Natural killer cell (primary cell): ENCODE data around the gene ELMO1. TPM values are rescaled to one million over a fixed set of nuclear protein-coding genes. Genes with fewer than 3 reads are reported as not detected.

Experiments used
- ATAC-seq, 3 donors: fragments of 150-1000 bp in 2 of 3; fragments of 200-7000 bp in 1 of 3; cut with Tn5 transposase; 1 replicate in 1 of 3; 2 replicates in 2 of 3; pipeline ENCODE4 v1.10.0; 2021; ENCODE audit warnings: mild to moderate bottlenecking in 2 of 3, moderate library complexity in 2 of 3
- DNase-seq, 2 donors: peaks; one replicate each; pipeline versions ENCODE4 v3.0.0 to v3.0.0-alpha.2; 2013 to 2021; ENCODE audit warnings: mixed read lengths in 1 of 2
- H3K27ac ChIP-seq: one replicate; pipeline ENCODE4 v1.5.1; 2013; ENCODE audit warnings: mild to moderate bottlenecking, low read length
- H3K27me3 ChIP-seq: one replicate; pipeline ENCODE4 v1.6.1; 2013; ENCODE audit warnings: low read length; ENCODE audit not compliant: control insufficient read depth, insufficient read depth
- H3K36me3 ChIP-seq: one replicate; pipeline ENCODE4 v1.6.1; 2013; ENCODE audit warnings: low read length; ENCODE audit not compliant: control insufficient read depth, insufficient read depth
- H3K4me1 ChIP-seq: one replicate; pipeline ENCODE4 v1.6.1; 2013; ENCODE audit warnings: low read length; ENCODE audit not compliant: control insufficient read depth, insufficient read depth
- H3K4me3 ChIP-seq: one replicate; pipeline ENCODE4 v1.5.1; 2013; ENCODE audit warnings: low read length
- H3K9me3 ChIP-seq: one replicate; pipeline ENCODE4 v1.6.1; 2013; ENCODE audit warnings: low read length; ENCODE audit not compliant: control insufficient read depth, insufficient read depth
- H3K27ac Mint-ChIP-seq, 2 donors: one replicate each; pipeline ENCODE4 v1.8.0; 2022; ENCODE audit warnings: mild to moderate bottlenecking in 2 of 2, mixed read lengths in 2 of 2, moderate library complexity in 1 of 2
- H3K27me3 Mint-ChIP-seq, 2 donors: one replicate each; pipeline ENCODE4 v1.8.0; 2022; ENCODE audit warnings: low read depth in 2 of 2, mixed read lengths in 2 of 2
- H3K36me3 Mint-ChIP-seq: one replicate; pipeline ENCODE4 v1.8.0; 2022; ENCODE audit warnings: mixed read lengths
- H3K4me1 Mint-ChIP-seq, 2 donors: one replicate each; pipeline ENCODE4 v1.8.0; 2022; ENCODE audit warnings: mixed read lengths in 2 of 2
- H3K4me3 Mint-ChIP-seq: one replicate; pipeline ENCODE4 v1.8.0; 2022; ENCODE audit warnings: mild to moderate bottlenecking, moderate library complexity, mixed read lengths
- H3K9me3 Mint-ChIP-seq, 2 donors: one replicate each; pipeline ENCODE4 v1.8.0; 2022; ENCODE audit warnings: mixed read lengths in 2 of 2
- CTCF ChIP-seq: fragments of 200-600 bp; IDR thresholded peaks from one replicate; pipeline ENCODE4 v1.8.0; 2022; ENCODE audit warnings: antibody characterized with exemption
- WGBS: methylation state at CpG from one replicate; pipeline ENCODE4 v1.1.7; 2013; ENCODE audit warnings: missing lambda C conversion rate; ENCODE audit not compliant: insufficient coverage; 5-methylcytosine and 5-hydroxymethylcytosine counted together
- intact Hi-C: fragments of 100-400 bp; cut with micrococcal nuclease; formaldehyde crosslinking; loops from one replicate; pipeline ENCODE4 v1.14.2; 2022
- total RNA-seq, 4 donors: library from RNA; stranded (reverse); fragments of 120-200 nt in 1 of 4; gene quantifications; one replicate each; pipeline versions ENCODE4 v1.2.3 to v1.2.4, GENCODE V29; 2013 to 2022

Gene ELMO1
- total RNA-seq, 3 donors from 2014 or later (not counting 1 experiment from before 2014, with no cell fraction given) = 127 to 147 (median 130) TPM

DNA sequence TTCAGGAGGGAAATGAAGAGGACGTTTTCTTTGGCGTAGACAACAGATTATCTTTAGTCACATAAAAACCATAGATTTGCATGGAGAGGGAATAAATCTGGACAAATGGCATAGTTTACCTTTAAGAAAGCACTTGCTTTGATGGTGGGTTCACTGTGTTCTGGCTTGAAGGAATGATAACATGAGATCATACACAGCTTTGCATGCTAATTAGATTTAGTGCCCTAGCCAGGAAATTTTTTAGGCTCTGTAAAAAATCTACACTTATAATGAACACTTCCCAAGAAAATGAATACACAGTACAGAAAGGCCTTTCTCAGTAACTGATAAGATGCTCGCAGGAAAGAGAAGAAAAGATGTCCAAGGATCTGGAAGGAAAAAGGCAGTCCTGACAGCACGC lies 506.1 kb downstream of the ELMO1 start:
- H3K36me3 Mint-ChIP-seq = peaks cover 34% of the 10 kb centered on the region

DNA sequence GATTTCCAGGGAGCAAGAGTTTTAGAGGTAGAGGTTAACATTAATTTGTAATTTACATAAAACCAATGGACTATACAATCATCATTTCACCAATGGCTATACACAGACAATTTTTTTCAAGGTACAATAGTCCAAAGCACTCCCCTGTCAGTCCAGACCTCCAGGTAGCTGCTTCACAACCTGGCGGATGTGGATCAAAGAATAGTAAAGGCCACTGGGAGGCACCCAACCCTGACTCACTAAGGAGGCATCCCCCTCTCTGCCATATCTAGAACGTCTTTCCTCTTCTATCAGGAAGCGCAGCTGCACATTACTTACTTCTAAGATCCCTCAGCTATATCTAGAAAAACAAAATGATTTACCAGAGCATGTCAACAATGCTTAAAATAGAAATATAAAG lies 506.6 kb downstream of the ELMO1 start:
- Mint-ChIP-seq H3K9me3 (peaks cover 5 to 19% of the 10 kb centered on the region in 2 donors), H3K4me3 (no peak overlapping the region), H3K27me3 (no peaks in the 10 kb centered on the region), H3K27ac (no peak overlapping the region), H3K36me3 (peaks cover 39% of the 10 kb centered on the region), H3K4me1 (peaks cover 23 to 26% of the 10 kb centered on the region in 2 donors)
- H3K36me3 ChIP-seq = no peaks in the 10 kb centered on the region
- H3K4me3 ChIP-seq = no peak overlapping the region
- DNase-seq = no peak
- intact Hi-C loops = no loop called here
- WGBS = 80% methylated on average over 3 of the region's 3 CpGs
- no peaks in the 10 kb centered on the region for H3K27me3 ChIP-seq
- H3K9me3 ChIP-seq = peaks cover 50% of the 10 kb centered on the region
- no peak overlapping the region for H3K27ac ChIP-seq
- no peak for TF ChIP-seq CTCF
- H3K4me1 ChIP-seq = peaks cover 4% of the 10 kb centered on the region
- ATAC-seq = no peak

More for the DNA sequence above, 506.1 kb downstream of the ELMO1 start:
- ATAC-seq = no peak
- no peaks in the 10 kb centered on the region for H3K36me3 ChIP-seq
- peaks cover 4% of the 10 kb centered on the region for H3K4me1 ChIP-seq
- H3K9me3 ChIP-seq = peaks cover 45% of the 10 kb centered on the region
- Mint-ChIP-seq H3K9me3 (peaks cover 6 to 18% of the 10 kb centered on the region in 2 donors), H3K27ac (no peak overlapping the region), H3K27me3 (no peaks in the 10 kb centered on the region), H3K4me1 (peaks cover 27 to 28% of the 10 kb centered on the region in 2 donors), H3K4me3 (no peak overlapping the region)
- WGBS = 77% methylated on average over 4 of the region's 4 CpGs
- no peak overlapping the region for H3K27ac ChIP-seq
- TF ChIP-seq CTCF = no peak
- intact Hi-C loops = no loop called here
- H3K27me3 ChIP-seq = no peaks in the 10 kb centered on the region
- no peak overlapping the region for H3K4me3 ChIP-seq
- DNase-seq = no peak

DNA sequence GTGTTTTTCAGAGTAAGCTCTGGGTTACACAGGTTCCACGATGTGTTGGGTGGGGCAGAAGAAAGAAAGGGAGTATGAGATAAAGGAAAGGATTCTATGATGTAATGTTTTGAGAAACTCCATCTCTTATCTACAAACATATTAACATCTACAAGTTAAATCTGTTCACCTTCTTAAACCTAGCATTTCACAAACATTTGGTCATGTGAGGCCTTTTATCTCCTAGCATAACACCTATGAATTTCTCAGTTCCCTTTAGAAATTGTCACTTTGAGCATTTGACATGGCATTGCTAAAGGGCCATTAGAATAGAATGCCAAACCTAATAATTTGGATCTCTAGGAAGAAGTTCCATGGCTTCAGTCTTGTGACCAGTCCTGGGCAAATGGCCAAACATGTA lies 507.3 kb downstream of the ELMO1 start:
- no peak overlapping the region for H3K4me3 Mint-ChIP-seq

More for the DNA sequence above, 507.3 kb downstream of the ELMO1 start:
- H3K9me3 ChIP-seq = peaks cover 57% of the 10 kb centered on the region
- WGBS = no CpG with 5 or more reads among the region's 1 CpG
- H3K4me3 ChIP-seq = no peak overlapping the region
- Mint-ChIP-seq H3K4me1 (peaks cover 18 to 22% of the 10 kb centered on the region in 2 donors), H3K27ac (no peak overlapping the region), H3K27me3 (no peaks in the 10 kb centered on the region), H3K36me3 (peaks cover 45% of the 10 kb centered on the region), H3K9me3 (peaks cover 7 to 23% of the 10 kb centered on the region in 2 donors)
- DNase-seq = no peak
- peaks cover 4% of the 10 kb centered on the region for H3K4me1 ChIP-seq
- H3K27ac ChIP-seq = no peak overlapping the region
- no peaks in the 10 kb centered on the region for H3K36me3 ChIP-seq
- no peaks in the 10 kb centered on the region for H3K27me3 ChIP-seq
- no peak for TF ChIP-seq CTCF
- no peak for ATAC-seq
- intact Hi-C loops = no loop called here
